GM21526 (cell line): Measurements from ENCODE around the gene PROSER3.
"Not testable (repeated sequence)": the region's sequence is repeated elsewhere in the genome, so short reads cannot be mapped to it uniquely, and the experiment has no call there.

Source experiments
- ATAC-seq: cut with Tn5 transposase; IDR thresholded peaks from one replicate; pipeline ENCODE4 v1.9.1; 2021; ENCODE audit warnings: moderate library complexity; ENCODE audit not compliant: unreplicated experiment, low FRiP score

The PROSER3 gene

DNA sequence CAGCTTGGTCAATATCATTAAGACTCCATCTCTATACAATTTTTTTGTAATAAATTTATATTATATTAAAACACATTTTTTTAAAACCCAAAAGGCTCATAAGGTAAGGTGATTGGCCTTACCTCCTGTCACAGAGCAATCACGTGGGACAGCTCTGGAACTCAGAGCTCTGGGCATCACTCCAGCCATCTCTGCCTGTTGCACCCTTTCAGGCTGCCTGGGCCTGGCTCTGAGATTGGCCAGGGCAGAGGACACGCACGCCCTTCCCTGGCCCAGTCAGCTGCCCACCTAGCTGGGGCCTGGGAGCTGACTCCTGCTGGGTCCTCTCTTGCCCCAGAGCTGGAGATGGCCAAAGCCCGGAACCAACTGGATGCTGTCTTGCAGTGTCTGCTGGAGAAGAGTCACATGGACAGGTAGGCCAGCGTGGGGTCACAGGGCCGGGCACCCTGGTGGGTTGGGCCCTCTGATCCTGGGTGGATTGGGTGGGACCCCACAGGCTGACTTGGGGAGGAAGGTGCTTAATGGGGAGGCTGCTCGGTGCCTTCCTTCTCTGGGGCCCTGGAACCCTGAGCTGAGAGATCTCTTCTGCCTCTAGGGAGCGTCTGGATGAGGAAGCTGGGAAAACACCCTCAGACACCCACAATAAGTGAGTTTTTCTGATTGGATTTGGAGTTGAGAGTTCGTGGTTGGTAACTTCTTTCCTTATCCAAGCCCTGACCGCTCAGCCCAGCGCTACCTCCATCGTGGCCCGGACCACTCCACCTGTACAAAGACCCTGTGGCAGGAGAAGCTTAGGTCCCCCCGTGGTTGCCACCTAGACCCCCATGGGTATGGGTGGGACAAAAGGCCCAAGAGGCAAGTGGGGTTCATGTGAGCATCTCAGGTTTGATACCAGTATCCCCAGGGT, 5.9 kb upstream of the PROSER3 start:
- ATAC-seq = no peak

- ATAC-seq = no peak
Measured at GRCh38 chr19:35752746-35753350, 5.1 kb upstream of the PROSER3 start.

GRCh38 chr19:35753634-35754369, 4.2 kb upstream of the PROSER3 start:
- ATAC-seq = no peak

- ATAC-seq = no peak
Measured at GRCh38 chr19:35754370-35755130, 3.4 kb upstream of the PROSER3 start.

DNA sequence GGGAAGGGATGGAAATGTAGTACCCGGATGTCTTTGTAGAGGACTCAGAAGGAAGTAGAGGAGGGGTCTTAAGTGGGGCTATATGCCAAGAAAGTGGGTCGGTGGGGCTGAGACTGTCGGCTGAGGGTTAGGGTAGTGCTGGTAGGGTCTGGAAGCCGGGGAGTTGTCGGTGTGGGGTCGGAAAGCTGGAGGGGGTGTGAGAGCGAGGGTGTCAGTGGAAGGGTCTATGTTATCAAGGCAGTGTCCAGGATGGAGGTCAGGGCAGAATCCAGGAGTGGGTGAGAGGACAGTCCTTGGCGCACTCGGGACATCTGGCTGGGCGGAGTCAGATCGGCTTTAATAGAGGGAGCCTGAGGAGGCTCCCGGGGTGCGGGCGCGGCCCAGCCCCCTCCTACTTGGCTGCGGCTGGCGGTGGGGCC, 2.8 kb upstream of the PROSER3 start:
- no peak for ATAC-seq

GRCh38 chr19:35755550-35756376, 2.2 kb upstream of the PROSER3 start:
- ATAC-seq = no peak

- no peak for ATAC-seq
Measured at GRCh38 chr19:35756377-35757230, 1.4 kb upstream of the PROSER3 start, which contains the start of gene HSPB6. Gene HSPB6, minus strand, starts transcription at chr19:35757029. Its CDS starts 21 bp downstream, at chr19:35757008.

- ATAC-seq = no peak
Measured at GRCh38 chr19:35757231-35757748, 686 bp upstream of the PROSER3 start.

- no peak for ATAC-seq
Measured at GRCh38 chr19:35759697-35760096, 1.7 kb downstream of the PROSER3 start.

DNA sequence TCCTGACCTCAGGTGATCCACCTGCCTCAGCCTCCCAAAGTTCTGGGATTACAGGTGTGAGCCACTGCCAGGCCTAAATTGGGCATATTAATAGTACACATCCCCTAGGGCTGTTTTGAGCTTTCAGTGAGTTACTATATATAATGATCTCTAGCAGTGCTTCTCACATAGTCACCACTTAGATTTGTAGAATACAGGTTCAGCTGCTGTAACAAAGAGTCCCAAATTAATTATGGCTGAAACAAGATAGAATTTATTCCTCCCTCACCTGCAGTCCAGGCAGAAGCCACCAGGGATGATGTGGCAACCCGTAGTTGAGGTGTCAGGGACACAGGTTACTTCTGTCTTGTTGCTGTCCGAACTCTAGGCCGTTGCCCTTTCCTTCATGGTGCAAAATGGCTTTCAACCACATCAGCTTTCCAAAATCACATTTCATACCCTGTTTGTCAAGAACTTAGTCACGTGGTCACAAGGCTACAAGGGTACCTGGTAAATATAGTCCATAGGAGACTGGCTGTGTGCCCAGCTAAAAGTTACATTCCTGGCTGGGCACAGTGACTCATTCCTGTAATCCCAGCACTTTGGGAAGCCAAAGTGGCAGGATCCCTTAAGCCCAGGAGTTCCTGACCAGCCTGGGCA, 2.9 kb downstream of the PROSER3 start:
- ATAC-seq = no peak

- ATAC-seq = no peak
Measured at GRCh38 chr19:35764432-35765315, 6.7 kb downstream of the PROSER3 start.

DNA sequence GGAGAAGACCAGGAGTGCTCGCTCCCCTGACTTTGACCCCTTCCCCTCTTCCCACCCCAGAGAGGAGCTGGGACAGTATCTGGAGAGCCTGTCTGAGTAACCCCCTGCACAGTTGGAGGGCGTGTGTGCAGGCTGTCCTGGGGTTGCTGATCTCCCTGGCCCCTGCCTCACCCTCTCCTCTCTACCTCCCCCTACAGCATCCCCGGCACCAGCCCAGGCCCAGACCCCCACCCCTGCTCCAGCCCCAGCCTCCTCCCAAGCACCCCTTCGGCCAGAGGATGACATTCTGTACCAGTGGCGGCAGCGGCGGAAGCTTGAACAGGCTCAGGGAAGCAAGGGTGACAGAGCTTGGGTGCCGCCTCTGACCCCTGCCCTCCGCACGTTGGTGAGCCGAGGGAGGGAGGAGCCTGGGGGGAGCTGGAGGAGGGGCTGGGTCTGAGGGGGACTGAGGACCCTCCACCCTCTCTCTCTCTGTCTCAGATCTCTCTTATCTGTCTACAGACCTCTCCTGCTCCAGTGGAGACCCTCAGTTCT, 8.7 kb downstream of the PROSER3 start:
- ATAC-seq = no peak

GRCh38 chr19:35767288-35768081, 9.5 kb downstream of the PROSER3 start:
- ATAC-seq = no peak

DNA sequence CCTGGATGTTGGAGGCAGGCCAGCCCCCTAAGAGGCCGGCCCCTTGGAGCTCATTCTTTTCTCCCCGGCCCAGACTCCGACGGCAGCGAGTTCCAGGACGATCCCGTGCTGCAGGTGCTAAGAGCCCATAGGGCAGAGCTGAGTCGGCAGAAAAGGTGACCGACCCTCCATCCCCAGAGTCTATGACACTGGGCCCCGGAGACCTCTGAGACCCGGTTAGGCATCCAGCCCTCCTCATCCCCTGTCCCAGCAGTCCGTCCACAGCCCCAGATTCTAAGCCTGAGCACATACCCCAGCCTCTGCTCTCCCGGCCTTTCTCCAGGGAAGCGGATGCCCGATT, 10.1 kb downstream of the PROSER3 start:
- no peak for ATAC-seq

- not testable (repeated sequence) for ATAC-seq
Measured at GRCh38 chr19:35772362-35772761, 14.4 kb downstream of the PROSER3 start.
